ENCODE measurements around the gene B4GALNT3.
"Not testable (repeated sequence)": the region's sequence is repeated elsewhere in the genome, so short reads cannot be mapped to it uniquely, and the experiment has no call there.

B4GALNT3 gene

DNA sequence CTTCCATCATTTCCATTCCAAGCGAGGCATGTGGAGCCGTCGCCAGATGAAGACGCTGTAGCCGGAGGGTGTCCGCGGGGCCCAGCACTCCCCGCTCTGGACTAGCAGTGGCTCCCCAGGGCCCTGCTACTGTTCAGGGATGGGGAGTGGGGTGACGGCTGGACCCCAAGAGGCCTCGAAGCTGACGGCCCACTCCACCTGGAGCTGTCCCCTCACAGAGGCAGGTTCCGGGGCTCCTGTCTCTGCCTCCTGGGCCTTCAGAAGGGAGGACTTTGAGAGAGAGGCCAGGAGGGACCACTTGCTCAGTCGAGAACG, 101.6 kb downstream of the B4GALNT3 start:
- DNase-seq = no peak

- no peak for DNase-seq
Observed at GRCh38 chr12:561908-562593, 102.3 kb downstream of the B4GALNT3 start.

DNA sequence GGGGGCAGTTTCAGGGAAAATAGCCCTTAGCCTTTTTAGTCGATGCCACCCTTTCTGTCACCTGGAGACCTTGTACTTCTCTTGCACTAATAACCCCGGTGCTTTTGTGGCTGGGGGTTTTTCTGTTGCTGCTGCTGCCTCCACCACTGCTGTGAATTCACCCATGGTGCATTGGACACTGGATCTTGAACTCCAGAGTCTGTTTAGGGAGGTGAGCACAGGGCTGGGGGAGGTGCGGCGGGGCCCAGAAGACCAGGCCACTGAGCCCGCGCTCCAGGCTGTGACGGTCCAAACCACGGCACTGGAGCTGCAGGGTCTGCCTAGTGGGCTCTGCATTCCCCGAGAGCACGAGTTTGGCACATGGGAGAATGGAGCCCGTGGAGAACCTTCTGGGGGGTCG, 102.9 kb downstream of the B4GALNT3 start:
- DNase-seq = no peak

DNA sequence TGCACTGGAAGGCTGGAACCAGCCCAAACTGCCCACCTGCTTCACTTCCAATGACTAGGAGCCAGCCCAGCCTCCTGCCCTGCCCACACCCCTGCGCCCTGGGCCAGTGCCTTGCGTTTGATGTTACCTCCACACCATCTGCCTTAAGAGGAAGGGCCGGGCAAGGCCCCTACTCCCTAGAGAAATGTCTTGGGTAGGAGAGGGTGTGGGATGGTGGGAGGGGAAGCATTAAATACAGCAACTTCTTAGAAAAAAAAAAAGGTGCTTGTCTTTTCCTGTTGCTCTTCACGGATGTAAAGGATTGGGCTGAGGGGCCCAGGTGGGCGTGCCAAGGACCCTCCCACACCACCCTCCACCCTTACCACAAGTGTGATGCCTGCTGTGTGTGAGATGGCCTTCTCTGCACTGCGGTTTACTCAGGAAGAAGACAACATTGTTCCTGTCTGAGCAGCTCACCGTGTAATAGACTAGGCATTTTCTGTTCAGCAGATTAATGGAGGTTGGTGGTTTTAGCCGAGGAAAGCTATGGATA, 103.6 kb downstream of the B4GALNT3 start:
- no peak for DNase-seq

DNA sequence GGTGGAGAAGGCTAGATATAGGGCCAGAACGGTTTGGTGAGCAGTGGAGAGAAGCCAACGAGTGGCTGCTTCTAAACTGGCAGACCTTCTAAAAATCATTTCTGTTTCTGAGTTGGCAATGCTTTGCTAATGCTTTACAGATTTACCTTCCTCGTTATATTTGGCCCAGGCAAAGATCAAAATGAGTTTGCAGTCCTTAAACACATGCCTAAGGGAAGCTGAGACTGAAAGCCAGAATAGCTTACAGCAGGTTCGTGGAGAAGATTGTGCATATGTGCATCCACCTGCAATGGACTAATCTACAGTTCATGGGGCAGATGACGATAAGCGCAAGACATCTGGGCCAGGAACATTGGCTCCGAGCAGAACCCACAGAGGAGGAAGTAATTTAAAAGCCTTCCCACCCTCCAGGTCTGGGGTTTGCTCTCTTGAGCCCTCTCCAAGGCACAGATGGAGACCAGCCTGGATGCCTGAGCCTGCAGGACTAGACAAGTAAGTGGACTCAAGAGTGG, 104.1 kb downstream of the B4GALNT3 start:
- DNase-seq = no peak

DNA sequence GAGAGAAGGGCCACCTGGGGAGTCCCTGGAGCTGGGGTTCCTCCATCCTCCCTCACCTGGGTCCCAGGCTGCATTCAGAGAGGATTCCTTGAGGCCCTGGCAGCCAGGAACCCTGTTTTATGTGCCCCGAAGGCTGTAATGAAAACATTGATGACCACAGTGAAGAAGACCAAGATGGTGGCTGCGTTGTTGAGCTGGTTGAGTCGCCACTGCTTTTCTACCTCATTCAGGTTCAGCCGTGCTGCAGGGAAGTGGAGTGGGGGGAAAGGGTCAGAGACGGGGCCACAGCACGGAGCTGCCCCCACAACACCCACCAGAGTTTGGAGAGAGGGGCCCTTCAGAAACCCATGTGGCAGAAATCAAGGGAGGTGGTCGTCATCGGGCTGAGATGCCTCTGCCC, 105.4 kb downstream of the B4GALNT3 start:
- no peak for DNase-seq

- no peak for DNase-seq
Observed at GRCh38 chr12:565589-566105, 105.9 kb downstream of the B4GALNT3 start.

GRCh38 chr12:568486-568885, 108.7 kb downstream of the B4GALNT3 start:
- no peak for DNase-seq

- no peak for DNase-seq
Observed at GRCh38 chr12:569091-569676, 109.4 kb downstream of the B4GALNT3 start.

DNA sequence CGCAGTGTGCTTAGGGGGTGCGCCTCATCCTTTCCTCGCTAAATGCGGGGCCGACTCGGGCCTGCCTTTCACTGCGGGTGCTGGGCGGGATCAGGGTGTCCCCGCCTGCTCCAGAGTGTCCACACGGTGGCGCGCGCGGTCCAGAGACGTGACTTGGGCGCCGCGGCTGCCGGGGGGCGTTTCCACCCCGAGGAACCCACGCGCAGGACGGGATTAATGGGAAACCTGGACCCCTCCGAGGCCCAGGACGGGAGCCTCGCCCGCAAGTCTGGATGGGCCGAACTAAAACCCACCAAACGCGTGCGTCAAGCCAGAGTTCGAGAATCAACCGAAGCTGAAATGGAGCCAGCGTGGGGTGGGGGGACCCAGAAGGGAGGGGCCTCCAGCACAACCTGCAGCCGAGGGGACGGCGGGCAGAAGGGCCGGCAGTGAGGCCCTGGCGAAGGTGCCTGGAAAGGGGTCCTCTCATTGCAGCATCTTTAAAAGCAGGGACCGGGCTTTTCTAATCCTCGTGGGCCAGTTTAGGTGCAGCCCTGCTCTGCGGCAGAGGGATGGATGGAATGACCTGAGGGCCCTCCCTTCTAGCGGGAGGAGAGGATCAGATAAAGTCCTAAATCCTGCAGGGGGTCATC, 110.2 kb downstream of the B4GALNT3 start:
- DNase-seq = no peak

- DNase-seq = no peak
Observed at GRCh38 chr12:570435-570920, 110.7 kb downstream of the B4GALNT3 start.

DNA sequence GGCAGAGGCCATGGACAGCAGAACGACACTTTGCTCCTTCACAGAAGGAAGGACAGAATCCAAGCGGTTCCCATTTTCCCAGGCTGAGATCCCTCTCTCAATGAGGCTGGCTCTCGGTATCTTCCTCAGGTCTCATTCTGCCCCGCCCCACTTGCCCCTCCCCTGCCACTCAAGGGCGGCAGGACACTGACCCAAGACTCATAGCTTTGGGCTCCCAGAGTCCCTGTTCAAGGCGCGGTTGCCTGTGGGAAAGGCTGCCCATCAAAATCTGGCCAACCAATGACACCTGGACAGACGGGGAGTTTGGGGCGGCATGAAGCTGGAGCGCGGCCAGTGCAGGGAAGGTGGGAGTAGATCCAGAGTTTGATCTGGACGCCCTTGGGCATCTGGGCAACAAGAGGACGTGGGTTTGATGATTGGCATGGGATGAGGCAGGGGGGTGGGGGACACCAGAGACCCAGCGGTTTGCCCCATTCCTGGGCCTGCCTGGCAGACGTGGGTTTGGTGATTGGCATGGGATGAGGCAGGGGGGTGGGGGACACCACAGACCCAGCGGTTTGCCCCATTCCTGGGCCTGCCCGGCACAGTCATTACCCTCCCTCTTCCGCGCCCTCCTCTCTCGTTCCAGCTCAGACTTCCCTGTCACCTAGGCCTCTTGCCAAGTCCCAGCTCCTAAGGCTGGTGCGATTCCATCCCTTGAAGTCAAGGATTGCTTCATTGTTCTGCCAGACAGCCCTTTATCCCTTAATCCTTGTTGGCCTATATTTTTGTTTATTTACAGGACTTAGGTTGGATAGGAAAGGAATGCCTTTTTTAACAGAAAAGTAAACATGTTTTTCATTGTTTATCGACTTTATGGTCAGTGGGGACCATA, 111.4 kb downstream of the B4GALNT3 start:
- no peak for DNase-seq

DNA sequence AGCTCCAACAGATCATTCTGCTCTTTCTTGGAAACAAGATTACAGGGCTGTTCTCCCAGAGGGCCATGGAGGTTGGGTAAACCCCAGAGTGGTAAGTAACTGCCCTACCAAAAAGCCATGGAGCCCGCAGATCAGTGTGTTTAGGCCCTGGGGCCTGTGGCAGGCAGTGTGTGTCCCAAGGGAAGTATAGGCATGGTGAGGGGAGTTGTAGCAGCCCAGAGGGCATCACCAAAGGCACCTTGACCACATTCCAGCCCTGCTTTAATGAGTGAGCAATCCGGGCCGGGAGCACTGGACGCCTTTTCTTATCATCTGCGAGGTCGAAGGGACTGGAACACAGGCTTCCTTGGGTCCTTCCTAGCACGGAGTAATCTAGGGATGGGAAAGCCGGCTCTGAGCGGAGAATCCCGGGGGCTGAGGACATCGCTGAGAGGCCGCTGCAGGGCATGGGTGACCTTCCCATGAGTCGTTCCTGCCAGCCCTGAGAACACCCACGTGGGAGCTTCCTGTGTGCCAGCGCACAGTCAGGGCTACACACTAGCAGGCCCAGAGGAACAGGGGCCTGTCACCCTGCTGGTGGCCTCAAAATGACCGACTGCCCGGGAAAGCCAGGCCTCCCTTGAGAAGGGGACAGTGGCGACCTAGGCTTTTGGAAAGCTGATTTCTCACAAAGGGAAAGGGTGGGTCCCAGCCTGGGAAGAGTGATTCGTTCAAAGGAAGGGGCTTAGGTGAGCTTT, 112.2 kb downstream of the B4GALNT3 start:
- DNase-seq = no peak

DNA sequence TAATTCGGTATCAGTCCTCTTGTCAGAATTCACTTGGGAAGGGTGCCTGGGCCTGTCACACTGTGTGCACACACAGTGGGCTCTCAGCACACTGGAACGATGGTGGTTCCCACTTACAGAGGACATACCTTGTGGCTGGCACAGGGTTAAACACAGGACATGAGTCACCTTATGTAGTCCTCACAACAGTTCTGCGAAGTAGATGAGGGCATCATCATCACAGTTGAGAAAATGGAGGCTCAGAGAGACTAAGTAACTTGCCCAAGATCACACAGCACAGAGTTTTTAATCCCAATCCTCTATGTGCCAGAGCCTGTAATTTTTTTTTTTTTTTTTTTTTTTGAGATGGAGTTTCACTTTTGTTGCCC, 112.8 kb downstream of the B4GALNT3 start:
- DNase-seq = no peak

GRCh38 chr12:573232-573631, 113.5 kb downstream of the B4GALNT3 start:
- no peak for DNase-seq

- DNase-seq = no peak
Observed at GRCh38 chr12:574475-575128, 114.9 kb downstream of the B4GALNT3 start.

DNA sequence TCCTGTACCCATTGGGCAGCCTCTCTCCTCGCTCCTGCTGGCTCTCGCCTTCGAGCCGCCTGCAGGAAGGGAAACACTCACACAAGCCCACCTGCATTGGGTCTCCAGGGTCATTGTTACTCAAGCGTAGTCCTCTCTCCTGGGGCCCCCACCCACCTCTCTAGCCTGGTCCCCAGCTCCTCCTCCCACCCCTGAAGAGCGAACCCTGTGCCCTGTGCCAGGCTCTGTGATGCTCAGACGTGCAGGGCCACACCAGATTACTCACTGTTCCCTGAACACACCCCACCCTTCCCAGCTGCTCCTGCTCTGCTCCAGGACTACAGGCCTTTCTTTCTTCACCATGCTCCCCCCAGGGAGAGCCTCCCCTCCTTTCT, 115.4 kb downstream of the B4GALNT3 start:
- DNase-seq = no peak

DNA sequence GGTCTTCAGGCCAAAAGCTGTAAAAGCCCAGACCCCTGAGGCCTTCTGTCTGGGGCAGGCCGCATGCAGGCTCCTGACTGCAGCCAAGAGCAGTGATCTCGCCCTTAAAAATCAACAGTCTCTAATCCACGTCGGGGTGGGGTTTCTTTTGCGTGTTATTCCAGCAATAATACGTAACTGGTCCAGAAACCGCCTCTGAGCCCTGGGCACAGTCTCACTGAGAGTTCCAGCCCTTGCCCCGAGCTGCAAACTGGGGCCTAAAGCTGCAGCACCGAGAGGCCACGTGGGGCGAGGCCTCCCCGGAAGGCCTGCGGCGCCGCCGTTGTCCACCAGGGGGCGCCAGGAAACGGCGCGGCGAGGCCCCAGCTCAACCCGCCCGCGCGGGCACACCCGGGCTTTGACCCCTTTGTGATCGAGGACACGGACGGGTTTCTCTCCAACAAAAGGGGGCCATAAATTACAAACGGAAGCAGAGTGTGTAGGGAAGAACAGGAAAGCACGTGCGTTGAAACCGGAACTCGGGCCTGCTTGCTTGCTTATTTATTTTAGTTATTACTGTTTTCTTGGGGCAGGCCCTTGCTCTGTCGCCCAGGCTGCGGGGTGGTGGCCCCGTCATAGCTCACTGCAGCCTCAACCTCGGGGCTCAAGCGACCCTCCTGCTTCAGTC, 116.3 kb downstream of the B4GALNT3 start:
- DNase-seq = no peak

DNA sequence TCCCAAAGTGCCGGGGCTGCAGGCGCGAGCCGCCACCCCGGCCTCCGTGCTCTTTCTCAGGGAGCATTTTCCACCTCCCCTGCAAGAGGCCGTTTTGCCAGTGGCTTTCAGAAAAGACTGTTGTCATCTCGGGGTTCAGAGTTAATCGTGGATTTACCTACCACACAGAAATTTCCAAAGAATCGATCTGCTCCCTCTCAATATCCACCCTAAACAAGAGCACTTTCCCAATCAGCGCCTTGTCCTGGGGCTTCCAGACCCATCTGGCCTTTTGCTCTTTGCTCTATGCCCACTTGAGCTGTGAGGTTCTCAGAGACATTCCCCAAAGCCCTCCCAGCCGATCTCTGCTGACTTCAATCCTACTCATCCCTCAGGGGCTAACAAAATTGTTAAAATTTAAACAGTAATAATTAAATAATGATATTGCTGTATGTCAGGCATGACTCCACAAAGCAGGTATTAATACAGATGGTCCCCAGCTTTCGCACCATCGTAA, 116.9 kb downstream of the B4GALNT3 start:
- no peak for DNase-seq

GRCh38 chr12:577994-578747, 118.4 kb downstream of the B4GALNT3 start:
- not testable (repeated sequence) for DNase-seq

All from NCI-H2081 treated with DMSO at 0.1 percent for 48 hours (cell line).